ENCODE data around the gene PTPN20. TPM values are rescaled to one million over a fixed set of nuclear protein-coding genes. Genes with fewer than 3 reads are reported as not detected.
"Not testable (repeated sequence)": the region's sequence is repeated elsewhere in the genome, so short reads cannot be mapped to it uniquely, and the experiment has no call there.

PTPN20 gene
- total RNA-seq (2014; rRNA removed; shearing (Covaris generic); ENCODE audit: low replicate concordance): 12.7 and 13.6 TPM in 2 replicates

GRCh38 chr10:46911144-46911876 lies at the start of gene PTPN20:
PTPN20 (plus strand) TSS chr10:46911428; CDS start chr10:46932500, 21,072 bp downstream.
- DNase-seq (ENCODE audit: low read depth): peak; percentile 65

GRCh38 chr10:46869716-46870115 lies 41.5 kb upstream of the PTPN20 start:
- in situ Hi-C loops (cut with HindIII; ENCODE audit: low pct_unique_long_range_greater_than_20kb, low sequenced_read_pairs): not testable (repeated sequence)

More at GRCh38 chr10:46911144-46911876, at the start of gene PTPN20:
- in situ Hi-C loops (cut with HindIII; ENCODE audit: low pct_unique_long_range_greater_than_20kb, low sequenced_read_pairs): not testable (repeated sequence)

GRCh38 chr10:46871583-46871982 lies 39.6 kb upstream of the PTPN20 start:
- in situ Hi-C loops (cut with HindIII; ENCODE audit: low pct_unique_long_range_greater_than_20kb, low sequenced_read_pairs); DNase-seq (ENCODE audit: low read depth): not testable (repeated sequence)

More at GRCh38 chr10:46869716-46870115, 41.5 kb upstream of the PTPN20 start:
- DNase-seq (ENCODE audit: low read depth): not testable (repeated sequence)

DNA sequence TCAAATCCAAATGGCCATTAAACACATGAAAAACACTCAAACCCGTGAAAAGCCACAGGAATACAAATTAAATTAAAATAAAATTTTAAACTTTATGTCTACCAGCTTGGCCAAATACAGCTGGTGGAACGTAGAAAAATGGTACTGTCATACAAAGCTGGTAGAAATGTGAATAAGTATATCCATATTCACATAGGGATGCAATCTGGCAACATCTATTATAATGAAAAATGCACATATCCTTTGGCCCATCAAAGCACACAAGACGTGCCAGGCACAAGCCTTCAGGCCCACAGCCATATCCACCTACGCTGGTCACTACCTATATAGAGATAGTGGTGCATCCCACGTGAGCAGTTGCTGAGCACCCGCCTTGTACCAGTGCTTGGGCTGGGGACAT lies 35.9 kb upstream of the PTPN20 start:
- in situ Hi-C loops (cut with HindIII; ENCODE audit: low pct_unique_long_range_greater_than_20kb, low sequenced_read_pairs); DNase-seq (ENCODE audit: low read depth): not testable (repeated sequence)

- not testable (repeated sequence) for DNase-seq (ENCODE audit: low read depth)
Measured at GRCh38 chr10:46876773-46877172, 34.5 kb upstream of the PTPN20 start.

DNA sequence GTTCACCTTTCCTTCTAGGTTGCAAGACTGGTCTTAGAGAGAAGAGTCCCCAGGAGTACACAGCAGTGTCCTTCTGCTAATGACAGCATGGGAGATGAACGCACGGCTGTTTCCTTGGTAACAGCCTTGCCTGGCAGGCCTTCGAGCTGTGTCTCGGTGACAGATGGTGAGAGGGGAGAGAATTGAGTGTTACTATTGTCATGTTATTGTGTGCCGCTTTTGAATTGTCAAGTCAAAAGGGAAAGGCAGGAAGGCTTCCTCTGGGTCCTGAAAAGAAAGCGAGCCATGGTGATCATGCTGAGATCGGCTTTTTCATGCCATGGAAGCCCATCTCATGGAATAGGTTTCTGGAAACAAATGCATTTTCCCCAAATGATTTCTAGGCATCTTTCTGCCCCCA lies 32.5 kb upstream of the PTPN20 start:
- DNase-seq (ENCODE audit: low read depth); in situ Hi-C loops (cut with HindIII; ENCODE audit: low pct_unique_long_range_greater_than_20kb, low sequenced_read_pairs): not testable (repeated sequence)

More at GRCh38 chr10:46876773-46877172, 34.5 kb upstream of the PTPN20 start:
- in situ Hi-C loops (cut with HindIII; ENCODE audit: low pct_unique_long_range_greater_than_20kb, low sequenced_read_pairs): not testable (repeated sequence)

DNA sequence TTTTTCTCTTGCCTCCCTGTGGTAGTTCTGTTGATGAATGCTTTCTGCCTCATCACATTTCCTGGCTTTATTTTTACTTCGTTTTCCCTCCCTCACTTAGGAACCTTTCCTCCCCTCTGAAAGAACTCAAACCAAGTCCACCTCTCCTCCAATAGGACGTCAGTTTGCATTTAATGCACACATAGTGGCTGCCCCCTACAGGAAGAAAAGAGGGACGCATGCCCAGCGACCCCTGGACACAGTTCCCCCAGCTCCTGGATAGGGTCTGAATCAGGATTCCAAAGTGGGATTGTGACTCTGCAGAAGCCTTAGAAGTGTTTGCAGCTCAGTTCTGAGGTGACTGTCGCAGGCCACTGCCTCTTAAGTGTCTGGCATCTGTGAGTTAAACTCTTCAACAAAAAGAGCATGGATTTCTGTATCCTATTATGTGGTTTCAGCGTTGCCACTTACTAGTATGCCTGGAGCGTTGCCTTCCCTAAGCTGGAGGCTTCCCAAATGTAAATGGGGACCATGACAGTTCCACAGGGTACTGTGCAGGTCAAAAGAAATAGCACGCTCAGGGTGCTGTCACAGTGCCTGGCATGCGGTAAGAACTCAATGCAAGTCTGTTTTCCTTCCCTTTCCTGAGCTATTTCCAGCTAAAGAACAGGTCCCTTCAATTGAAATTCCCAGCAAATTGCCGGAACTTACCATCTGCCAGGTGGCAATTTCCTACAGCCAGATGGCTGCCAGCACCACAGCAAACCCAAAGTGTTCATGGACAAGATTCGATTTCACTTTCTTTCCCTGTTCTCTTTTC lies 20.2 kb upstream of the PTPN20 start:
- in situ Hi-C loops (cut with HindIII; ENCODE audit: low pct_unique_long_range_greater_than_20kb, low sequenced_read_pairs); DNase-seq (ENCODE audit: low read depth): not testable (repeated sequence)

DNA sequence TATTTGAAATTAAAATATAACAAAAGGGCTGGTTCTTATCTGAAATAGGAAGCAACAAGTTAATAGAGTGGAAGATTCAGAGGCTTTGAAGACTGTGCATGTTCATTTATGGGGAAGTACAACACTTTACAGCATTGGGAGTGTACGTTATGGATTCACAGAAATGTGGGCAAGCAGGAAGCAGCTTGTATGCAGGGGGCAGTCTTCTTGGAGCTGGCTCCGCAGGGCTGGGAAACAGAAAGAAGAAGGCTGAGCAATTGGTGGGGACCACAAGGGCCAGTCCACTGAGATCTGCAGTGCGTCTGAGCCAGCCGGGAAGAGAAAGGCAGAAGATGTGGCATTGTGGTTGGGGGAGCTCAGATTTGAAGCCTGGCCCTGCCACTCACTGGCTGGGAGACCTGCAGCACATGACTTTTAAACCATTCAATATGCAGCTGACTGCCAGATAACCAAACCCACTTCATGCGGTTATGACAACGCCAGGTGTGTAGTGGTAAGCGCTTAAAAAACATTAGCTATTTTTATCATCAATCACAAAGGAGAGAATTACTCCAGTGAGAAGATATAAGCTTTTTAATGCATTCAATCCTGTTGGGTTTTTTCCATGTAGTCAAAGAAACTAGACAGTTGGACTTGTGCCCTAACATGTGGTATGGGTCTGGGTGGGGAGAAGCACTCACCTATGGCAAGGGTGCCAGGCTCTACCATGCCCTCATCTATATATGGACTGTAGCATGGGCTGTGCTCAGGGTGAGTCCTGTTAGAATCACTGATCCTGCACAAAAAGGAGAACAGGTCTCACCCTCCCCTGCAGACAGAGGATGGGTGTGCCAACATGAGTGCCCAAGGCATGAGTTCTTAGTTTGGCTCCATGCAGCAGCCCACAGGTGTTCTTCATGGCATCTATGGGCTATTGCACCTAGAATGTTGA lies 14.2 kb upstream of the PTPN20 start:
- DNase-seq (ENCODE audit: low read depth); in situ Hi-C loops (cut with HindIII; ENCODE audit: low pct_unique_long_range_greater_than_20kb, low sequenced_read_pairs): not testable (repeated sequence)

DNA sequence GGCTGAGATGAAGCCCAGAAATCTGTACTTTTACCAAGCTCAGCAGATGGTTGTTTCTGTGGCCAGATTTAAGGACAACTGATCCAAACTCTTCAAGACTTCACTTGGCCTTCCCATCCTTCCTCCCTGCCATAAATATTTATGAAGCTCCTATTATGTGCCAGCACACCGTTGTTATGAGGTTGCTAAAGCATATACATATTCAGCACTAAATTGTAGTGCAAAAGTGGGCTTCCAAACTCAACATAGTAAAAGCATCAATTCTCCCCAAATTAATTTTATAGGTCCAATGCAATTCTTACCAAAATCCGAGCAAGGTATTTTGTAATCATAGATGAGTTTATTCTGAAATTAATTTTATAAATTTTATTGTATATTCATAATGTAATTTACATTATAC lies 10.0 kb upstream of the PTPN20 start:
- in situ Hi-C loops (cut with HindIII; ENCODE audit: low pct_unique_long_range_greater_than_20kb, low sequenced_read_pairs); DNase-seq (ENCODE audit: low read depth): not testable (repeated sequence)

DNA sequence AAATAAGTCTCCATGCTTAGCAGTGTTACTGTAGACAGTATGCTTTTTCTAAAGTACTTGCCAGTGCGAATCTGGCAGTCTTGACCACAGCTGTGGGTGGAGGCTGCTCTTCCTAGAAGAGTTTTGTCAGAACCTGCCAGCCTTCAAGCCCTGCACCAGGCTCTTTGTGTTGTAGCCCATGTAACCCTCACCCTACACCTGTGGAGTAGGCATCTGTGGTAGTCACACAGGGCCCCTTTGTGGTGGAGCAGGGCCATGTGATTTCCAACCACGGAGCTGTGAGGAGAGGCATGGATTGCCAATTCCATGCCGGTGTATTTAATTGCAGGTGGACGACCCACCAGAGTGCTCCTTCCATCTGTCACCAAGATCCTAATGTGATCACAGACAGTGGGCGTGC lies 7.4 kb upstream of the PTPN20 start:
- DNase-seq (ENCODE audit: low read depth); in situ Hi-C loops (cut with HindIII; ENCODE audit: low pct_unique_long_range_greater_than_20kb, low sequenced_read_pairs): not testable (repeated sequence)

- DNase-seq (ENCODE audit: low read depth); in situ Hi-C loops (cut with HindIII; ENCODE audit: low pct_unique_long_range_greater_than_20kb, low sequenced_read_pairs): not testable (repeated sequence)
Measured at GRCh38 chr10:46906359-46906758, 4.9 kb upstream of the PTPN20 start.

GRCh38 chr10:46907185-46908117 lies 3.8 kb upstream of the PTPN20 start:
- in situ Hi-C loops (cut with HindIII; ENCODE audit: low pct_unique_long_range_greater_than_20kb, low sequenced_read_pairs); DNase-seq (ENCODE audit: low read depth): not testable (repeated sequence)

DNA sequence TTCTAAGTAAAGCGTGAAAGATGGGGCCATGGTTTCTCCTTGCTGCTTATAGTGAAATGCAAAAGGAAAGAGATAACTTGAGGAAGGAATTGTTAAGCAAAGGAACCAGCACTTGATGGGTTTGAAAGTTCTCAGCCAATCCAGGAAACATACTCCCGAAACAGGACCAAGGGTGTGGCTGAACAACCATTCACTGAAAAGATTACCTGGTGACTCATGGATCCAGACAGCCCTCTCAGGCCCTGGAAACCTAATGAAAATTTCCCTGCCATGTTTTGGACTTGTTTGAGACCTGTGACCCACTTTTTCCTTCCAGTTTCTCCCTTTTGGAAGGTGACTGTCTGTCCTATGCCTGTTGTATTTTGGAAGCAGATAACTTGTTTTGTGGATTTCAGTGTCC lies 11.3 kb downstream of the PTPN20 start:
- DNase-seq (ENCODE audit: low read depth); in situ Hi-C loops (cut with HindIII; ENCODE audit: low pct_unique_long_range_greater_than_20kb, low sequenced_read_pairs): not testable (repeated sequence)

- DNase-seq (ENCODE audit: low read depth); in situ Hi-C loops (cut with HindIII; ENCODE audit: low pct_unique_long_range_greater_than_20kb, low sequenced_read_pairs): not testable (repeated sequence)
Measured at GRCh38 chr10:46925156-46925555, 13.9 kb downstream of the PTPN20 start.

DNA sequence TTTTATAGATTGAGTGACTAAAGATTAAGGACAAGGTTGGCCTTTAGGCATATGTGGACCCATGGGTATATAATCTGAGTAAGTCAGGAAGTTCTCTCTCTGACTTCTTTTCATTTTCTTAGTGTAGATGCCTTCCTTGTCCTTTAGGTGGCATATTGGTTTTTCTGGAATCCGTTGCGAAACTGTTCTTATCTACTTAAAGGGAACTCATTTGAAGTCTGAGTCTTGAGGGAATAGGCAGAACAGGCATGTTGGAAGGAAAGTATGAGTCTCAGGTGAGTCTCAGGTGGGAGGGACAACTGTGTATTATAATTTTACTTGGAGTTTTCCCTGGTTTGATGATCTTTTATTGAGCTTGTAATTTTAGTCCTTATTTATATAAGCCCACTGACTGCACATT lies 14.6 kb downstream of the PTPN20 start:
- in situ Hi-C loops (cut with HindIII; ENCODE audit: low pct_unique_long_range_greater_than_20kb, low sequenced_read_pairs); DNase-seq (ENCODE audit: low read depth): not testable (repeated sequence)

DNA sequence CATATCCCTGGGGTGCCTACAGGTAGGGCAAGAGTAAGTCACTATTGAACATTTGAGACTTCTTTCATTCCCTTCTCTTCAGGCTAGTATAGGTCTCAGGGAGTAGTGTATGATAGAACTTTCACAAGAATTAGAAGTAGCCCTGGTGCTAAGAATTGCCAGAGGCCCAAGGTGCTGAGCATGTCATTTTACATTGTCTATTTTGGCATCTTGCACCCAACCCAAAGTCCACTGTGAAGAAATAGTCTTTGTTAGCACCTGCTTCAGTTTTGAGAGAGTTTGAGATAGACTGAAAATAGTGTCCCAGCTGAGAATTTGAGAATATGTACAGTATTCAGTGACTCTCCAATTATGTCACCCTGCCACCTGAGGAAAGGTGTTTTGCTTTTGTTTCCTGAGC lies 17.6 kb downstream of the PTPN20 start:
- DNase-seq (ENCODE audit: low read depth); in situ Hi-C loops (cut with HindIII; ENCODE audit: low pct_unique_long_range_greater_than_20kb, low sequenced_read_pairs): not testable (repeated sequence)

DNA sequence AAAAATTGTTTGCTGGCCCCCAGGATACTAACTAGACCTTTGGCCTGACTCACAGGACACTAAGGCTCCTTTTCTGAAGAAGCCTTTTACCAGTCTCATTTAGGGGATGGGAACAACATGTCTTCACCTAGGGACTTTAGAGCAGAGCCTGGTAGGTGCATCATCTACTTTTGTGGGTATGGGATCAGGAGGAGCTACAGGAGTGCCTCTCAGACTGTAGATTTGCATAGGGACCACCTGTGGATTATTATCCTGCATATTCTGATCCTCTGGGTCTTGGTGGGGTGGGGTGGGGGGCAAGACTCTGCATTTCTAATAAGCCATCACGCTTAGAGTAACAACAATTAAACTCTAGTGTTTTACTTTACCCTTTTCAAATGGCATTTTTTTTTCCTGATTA lies 21.2 kb downstream of the PTPN20 start:
- in situ Hi-C loops (cut with HindIII; ENCODE audit: low pct_unique_long_range_greater_than_20kb, low sequenced_read_pairs): not testable (repeated sequence)

More for the DNA sequence above, 21.2 kb downstream of the PTPN20 start:
- not testable (repeated sequence) for DNase-seq (ENCODE audit: low read depth)

All from Caki2 (cell line).